HCT116 (cell line): Measurements from ENCODE around the gene TEAD3. TPM values are rescaled to one million over a fixed set of nuclear protein-coding genes. Genes with fewer than 3 reads are reported as not detected.

Source experiments
- ATAC-seq: fragments of 200-7000 bp; cut with Tn5 transposase; 2 replicates; pipeline ENCODE4 v1.9.1; 2020; ENCODE audit warnings: mild to moderate bottlenecking, moderate library complexity
- BruUV-seq: library from RNA; stranded (reverse); fragments of 400-500 nt; replicated peaks from 2 replicates; lab custom pipeline; 2021; lab: Mats Ljungman, UMichigan
- CTCF ChIA-PET: fragments of 300-600 bp; sonication (Branson Sonifier 250); formaldehyde crosslinking; loops from one replicate; lab custom pipeline; 2021; ENCODE audit warnings: antibody characterized with exemption; lab: Charles Lee
- POLR2A ChIA-PET: fragments of 300-600, 350-600 bp; sonication (Branson Sonifier 250); formaldehyde crosslinking; loops from one replicate; lab custom pipeline; 2021; ENCODE audit warnings: antibody characterized with exemption; lab: Charles Lee
- RAD21 ChIA-PET, 2 experiments: fragments of 300-600 bp; sonication (Branson Sonifier 250); formaldehyde crosslinking; loops; one replicate each; lab custom pipeline; 2023; ENCODE audit warnings: low total read pairs in 2 of 2; ENCODE audit not compliant: uncharacterized antibody in 2 of 2, unreplicated experiment in 2 of 2, low non-redundant PET in 1 of 2; lab: Charles Lee
- DNase-seq: peaks from one replicate; pipeline ENCODE4 v3.0.0-alpha.2; 2010; ENCODE audit warnings: low read depth, low spot score
- H2AFZ ChIP-seq: fragments of 200-600 bp; shearing (Covaris generic), sonication (generic); 2 replicates; pipeline ENCODE4 v1.6.1; 2017; ENCODE audit warnings: low read depth, mixed run types, mixed read lengths, antibody characterized with exemption, low read length; ENCODE audit not compliant: poor library complexity, severe bottlenecking
- H3K27ac ChIP-seq: 2 replicates; pipeline ENCODE4 v1.5.1; 2012; ENCODE audit warnings: low read depth, low read length
- H3K27me3 ChIP-seq: fragments of 200-600 bp; sonication (generic); 2 replicates; pipeline ENCODE4 v1.6.1; 2016; ENCODE audit warnings: mixed run types, low read length, mixed read lengths; ENCODE audit not compliant: insufficient read depth
- H3K36me3 ChIP-seq, 2 experiments: fragments of 200-500 bp in 1 of 2; fragments of 200-600 bp in 1 of 2; sonication (Bioruptor generic) in 1 of 2; sonication (generic) in 1 of 2; 2 replicates each; pipeline versions ENCODE4 v1.5.1 to v1.6.1; 2014 to 2016; ENCODE audit warnings: low read length in 2 of 2, inconsistent platforms in 1 of 2, mixed read lengths in 1 of 2, mixed run types in 1 of 2; ENCODE audit not compliant: insufficient read depth in 2 of 2, control insufficient read depth in 1 of 2
- H3K4me1 ChIP-seq, 2 experiments: fragments of 200-600 bp in 1 of 2; sonication (generic) in 1 of 2; 2 replicates each; pipeline versions ENCODE4 v1.5.1 to v1.6.1; 2012 to 2017; ENCODE audit warnings: low read length in 2 of 2, inconsistent platforms in 1 of 2, mild to moderate bottlenecking in 1 of 2, mixed read lengths in 1 of 2, mixed run types in 1 of 2, moderate library complexity in 1 of 2; ENCODE audit not compliant: insufficient read depth in 2 of 2, control insufficient read depth in 1 of 2
- H3K4me2 ChIP-seq: fragments of 200-600 bp; sonication (generic); 2 replicates; pipeline ENCODE4 v1.6.1; 2017; ENCODE audit warnings: mixed run types, low read length, mixed read lengths
- H3K4me3 ChIP-seq, 2 experiments: fragments of 200-600 bp in 1 of 2; sonication (generic) in 1 of 2; replicated peaks in 1 of 2; 2 replicates each; pipeline ENCODE4 v1.5.1; 2011 to 2016; ENCODE audit warnings: low read length in 2 of 2, control low read depth in 1 of 2, low read depth in 1 of 2, mild to moderate bottlenecking in 1 of 2, mixed read lengths in 1 of 2, mixed run types in 1 of 2
- H3K79me2 ChIP-seq: fragments of 200-600 bp; sonication (generic); 2 replicates; pipeline ENCODE4 v1.6.1; 2017; ENCODE audit warnings: mild to moderate bottlenecking, mixed run types, low read length, moderate library complexity, mixed read lengths; ENCODE audit not compliant: insufficient read depth
- H3K9ac ChIP-seq: fragments of 200-600 bp; sonication (generic); 2 replicates; pipeline ENCODE4 v1.6.1; 2016; ENCODE audit warnings: low read length, mixed read lengths
- H3K9me2 ChIP-seq: fragments of 200-600 bp; sonication (generic), shearing (Covaris generic); 2 replicates; pipeline ENCODE4 v1.6.1; 2017; ENCODE audit warnings: mixed run types, mild to moderate bottlenecking, moderate library complexity; ENCODE audit not compliant: insufficient read depth
- H3K9me3 ChIP-seq, 2 experiments: fragments of 200-500 bp in 1 of 2; fragments of 200-600 bp in 1 of 2; sonication (Bioruptor generic) in 1 of 2; sonication (generic) in 1 of 2; 2 replicates each; pipeline ENCODE4 v1.6.1; 2014 to 2017; ENCODE audit warnings: low read length in 2 of 2, mixed read lengths in 2 of 2, inconsistent platforms in 1 of 2, low read depth in 1 of 2, mild to moderate bottlenecking in 1 of 2, mixed run types in 1 of 2, moderate library complexity in 1 of 2; ENCODE audit not compliant: control insufficient read depth in 1 of 2, insufficient read depth in 1 of 2
- H4K20me1 ChIP-seq: fragments of 200-600 bp; sonication (generic), shearing (Covaris generic); 2 replicates; pipeline ENCODE4 v1.6.1; 2017; ENCODE audit warnings: mixed run types, mild to moderate bottlenecking, moderate library complexity; ENCODE audit not compliant: insufficient read depth
- JUND ChIP-seq: IDR thresholded peaks from 2 replicates; pipeline ENCODE4 v1.6.1; 2012
- MAX ChIP-seq: IDR thresholded peaks from 2 replicates; pipeline ENCODE4 v1.6.1; 2012
- intact Hi-C: fragments of 100-400 bp; cut with micrococcal nuclease; formaldehyde crosslinking; loops from 2 replicates; pipeline ENCODE4 v1.10.0; 2022
- total RNA-seq: library from RNA; stranded (reverse); gene quantifications from one replicate; pipeline ENCODE4 v1.2.1, GENCODE V29; 2021; ENCODE audit not compliant: unreplicated experiment
- TF ChIP-seq, protein P1 (sequence below): IDR thresholded peaks from 2 replicates; pipeline ENCODE4 v1.6.1; 2012; ENCODE audit warnings: low read depth

TEAD3 gene
- total RNA-seq, 1 experiment from 2014 or later, result 21.8 TPM

DNA sequence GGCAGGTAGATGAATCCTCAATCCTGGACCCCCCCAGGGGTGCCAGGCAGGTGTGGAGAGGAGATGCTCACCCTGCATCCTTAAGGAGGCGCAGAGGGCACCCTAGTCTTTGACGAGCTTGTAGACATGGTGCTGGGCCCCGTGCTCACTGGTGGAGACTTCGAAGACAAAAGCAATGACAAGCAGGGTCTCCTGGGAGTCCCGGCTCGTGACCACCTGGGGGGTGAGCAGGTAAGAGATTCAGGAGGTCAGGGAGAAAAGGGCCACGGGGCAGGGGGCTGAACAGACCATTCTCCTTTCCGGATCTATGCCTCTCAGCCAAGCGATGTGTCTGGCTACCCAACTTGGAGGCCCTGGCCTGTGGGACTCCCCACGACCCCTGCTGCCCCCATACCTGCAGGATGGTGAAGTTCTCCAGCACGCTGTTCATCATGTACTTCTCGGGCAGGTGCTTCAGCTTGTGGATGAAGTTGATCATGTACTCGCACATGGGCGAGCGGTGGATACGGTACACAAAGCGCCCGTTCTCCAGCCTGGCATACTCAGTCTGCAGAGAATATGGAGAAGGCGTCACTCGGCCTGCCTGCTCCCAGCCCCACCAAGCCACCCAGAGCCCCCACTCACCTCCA is 21.8 kb downstream of the TEAD3 start:
- Histone ChIP-seq H3K36me3 (peaks cover 12 to 23% of the 10 kb centered on the region in 2 experiments; a peak in 3 of 4 replicates), H3K79me2 (peaks cover 23% of the 10 kb centered on the region), H3K9ac (no peak overlapping the region), H2AFZ (no peak overlapping the region), H3K4me3 (no peak overlapping the region), H3K9me2 (no peaks in the 10 kb centered on the region), H3K27me3 (no peaks in the 10 kb centered on the region), H4K20me1 (peaks cover 31% of the 10 kb centered on the region; the same call in 1 of the 2 replicates), H3K4me1 (peaks cover 10 to 17% of the 10 kb centered on the region in 2 experiments; a peak in 3 of 4 replicates), H3K4me2 (no peak overlapping the region), H3K9me3 (no peaks in the 10 kb centered on the region), H3K27ac (no peak overlapping the region)
- TF ChIP-seq MAX (no peak), JUND (no peak)
- TF ChIP-seq, protein P1, sequence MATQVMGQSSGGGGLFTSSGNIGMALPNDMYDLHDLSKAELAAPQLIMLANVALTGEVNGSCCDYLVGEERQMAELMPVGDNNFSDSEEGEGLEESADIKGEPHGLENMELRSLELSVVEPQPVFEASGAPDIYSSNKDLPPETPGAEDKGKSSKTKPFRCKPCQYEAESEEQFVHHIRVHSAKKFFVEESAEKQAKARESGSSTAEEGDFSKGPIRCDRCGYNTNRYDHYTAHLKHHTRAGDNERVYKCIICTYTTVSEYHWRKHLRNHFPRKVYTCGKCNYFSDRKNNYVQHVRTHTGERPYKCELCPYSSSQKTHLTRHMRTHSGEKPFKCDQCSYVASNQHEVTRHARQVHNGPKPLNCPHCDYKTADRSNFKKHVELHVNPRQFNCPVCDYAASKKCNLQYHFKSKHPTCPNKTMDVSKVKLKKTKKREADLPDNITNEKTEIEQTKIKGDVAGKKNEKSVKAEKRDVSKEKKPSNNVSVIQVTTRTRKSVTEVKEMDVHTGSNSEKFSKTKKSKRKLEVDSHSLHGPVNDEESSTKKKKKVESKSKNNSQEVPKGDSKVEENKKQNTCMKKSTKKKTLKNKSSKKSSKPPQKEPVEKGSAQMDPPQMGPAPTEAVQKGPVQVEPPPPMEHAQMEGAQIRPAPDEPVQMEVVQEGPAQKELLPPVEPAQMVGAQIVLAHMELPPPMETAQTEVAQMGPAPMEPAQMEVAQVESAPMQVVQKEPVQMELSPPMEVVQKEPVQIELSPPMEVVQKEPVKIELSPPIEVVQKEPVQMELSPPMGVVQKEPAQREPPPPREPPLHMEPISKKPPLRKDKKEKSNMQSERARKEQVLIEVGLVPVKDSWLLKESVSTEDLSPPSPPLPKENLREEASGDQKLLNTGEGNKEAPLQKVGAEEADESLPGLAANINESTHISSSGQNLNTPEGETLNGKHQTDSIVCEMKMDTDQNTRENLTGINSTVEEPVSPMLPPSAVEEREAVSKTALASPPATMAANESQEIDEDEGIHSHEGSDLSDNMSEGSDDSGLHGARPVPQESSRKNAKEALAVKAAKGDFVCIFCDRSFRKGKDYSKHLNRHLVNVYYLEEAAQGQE, result no peak
- ATAC-seq (no peak), DNase-seq (no peak)
- ChIA-PET RAD21 (no interaction called here), CTCF (no interaction called here), POLR2A (no interaction called here)
- TSS peak; percentile 20 for BruUV-seq
- intact Hi-C loops, result no loop called here
